H9 (cell line): Measurements from ENCODE around the gene RNF39. TPM values are rescaled to one million over a fixed set of nuclear protein-coding genes. Genes with fewer than 3 reads are reported as not detected.

ENCODE experiments used
- DNase-seq: peaks from one replicate; pipeline ENCODE4 v3.0.0-alpha.2; 2017
- H2AFZ ChIP-seq: one replicate; pipeline ENCODE4 v1.6.1; 2013; ENCODE audit warnings: mild to moderate bottlenecking, low read length, control low read depth, moderate library complexity
- H2AK5ac ChIP-seq: 2 replicates; pipeline ENCODE4 v1.6.1; 2013; ENCODE audit warnings: low read length, control low read depth, mixed read lengths; ENCODE audit not compliant: insufficient read length
- H2BK120ac ChIP-seq: one replicate; pipeline ENCODE4 v1.6.1; 2013; ENCODE audit warnings: low read depth, mild to moderate bottlenecking, low read length, control low read depth, inconsistent platforms; ENCODE audit not compliant: poor library complexity, severe bottlenecking
- H2BK12ac ChIP-seq: 2 replicates; pipeline ENCODE4 v1.6.1; 2013; ENCODE audit warnings: low read length, control low read depth, mixed read lengths, low read depth; ENCODE audit not compliant: insufficient read length
- H2BK15ac ChIP-seq: 2 replicates; pipeline ENCODE4 v1.6.1; 2013; ENCODE audit warnings: low read depth, low read length, control low read depth
- H2BK20ac ChIP-seq: one replicate; pipeline ENCODE4 v1.6.1; 2013; ENCODE audit warnings: low read depth, mild to moderate bottlenecking, low read length, control low read depth, inconsistent platforms; ENCODE audit not compliant: poor library complexity, severe bottlenecking
- H2BK5ac ChIP-seq: 2 replicates; pipeline ENCODE4 v1.6.1; 2013; ENCODE audit warnings: low read length, control low read depth, mixed read lengths; ENCODE audit not compliant: insufficient read length
- H3K14ac ChIP-seq: 2 replicates; pipeline ENCODE4 v1.6.1; 2013; ENCODE audit warnings: low read length, control low read depth; ENCODE audit not compliant: insufficient read depth
- H3K18ac ChIP-seq: 2 replicates; pipeline ENCODE4 v1.6.1; 2013; ENCODE audit warnings: low read depth, mild to moderate bottlenecking, mixed read lengths, low read length, control low read depth; ENCODE audit not compliant: insufficient read length
- H3K23ac ChIP-seq: 2 replicates; pipeline ENCODE4 v1.6.1; 2013; ENCODE audit warnings: low read length, control low read depth, mixed read lengths, low read depth; ENCODE audit not compliant: insufficient read length
- H3K23me2 ChIP-seq: 2 replicates; pipeline ENCODE4 v1.6.1; 2013; ENCODE audit warnings: low read depth, mild to moderate bottlenecking, mixed read lengths, low read length, control low read depth; ENCODE audit not compliant: insufficient read length, poor library complexity, severe bottlenecking
- H3K27ac ChIP-seq: 2 replicates; pipeline ENCODE4 v1.5.1; 2013; ENCODE audit warnings: low read length, control low read depth, mixed read lengths, low read depth; ENCODE audit not compliant: insufficient read length
- H3K27me3 ChIP-seq: 2 replicates; pipeline ENCODE4 v1.6.1; 2013; ENCODE audit warnings: low read length, control low read depth, inconsistent platforms; ENCODE audit not compliant: insufficient read depth
- H3K4ac ChIP-seq: 2 replicates; pipeline ENCODE4 v1.6.1; 2013; ENCODE audit warnings: low read depth, mild to moderate bottlenecking, control low read depth, inconsistent platforms, low read length, moderate library complexity
- H3K4me1 ChIP-seq: 2 replicates; pipeline ENCODE4 v1.6.1; 2013; ENCODE audit warnings: low read length, control low read depth, inconsistent platforms; ENCODE audit not compliant: insufficient read depth
- H3K4me2 ChIP-seq: 2 replicates; pipeline ENCODE4 v1.6.1; 2013; ENCODE audit warnings: low read length, control low read depth, mixed read lengths; ENCODE audit not compliant: insufficient read length, insufficient read depth
- H3K56ac ChIP-seq: 2 replicates; pipeline ENCODE4 v1.6.1; 2013; ENCODE audit warnings: low read depth, mild to moderate bottlenecking, mixed read lengths, low read length, control low read depth; ENCODE audit not compliant: insufficient read length
- H3K79me1 ChIP-seq: 2 replicates; pipeline ENCODE4 v1.6.1; 2013; ENCODE audit warnings: low read depth, mild to moderate bottlenecking, moderate library complexity, low read length, control low read depth, inconsistent platforms; ENCODE audit not compliant: insufficient read depth, poor library complexity, severe bottlenecking
- H3K79me2 ChIP-seq: 2 replicates; pipeline ENCODE4 v1.6.1; 2013; ENCODE audit warnings: low read length, control low read depth, inconsistent platforms; ENCODE audit not compliant: insufficient read depth
- H3K9ac ChIP-seq: 2 replicates; pipeline ENCODE4 v1.6.1; 2013; ENCODE audit warnings: low read length, control low read depth, mixed read lengths; ENCODE audit not compliant: insufficient read length; ENCODE audit errors: extremely low read depth
- H3K9me3 ChIP-seq: one replicate; pipeline ENCODE4 v1.6.1; 2013; ENCODE audit warnings: low read depth, low read length, inconsistent platforms; ENCODE audit not compliant: control insufficient read depth
- H3T11ph ChIP-seq: one replicate; pipeline ENCODE4 v1.6.1; 2013; ENCODE audit warnings: mild to moderate bottlenecking, low read length, control low read depth, inconsistent platforms
- H4K20me1 ChIP-seq: one replicate; pipeline ENCODE4 v1.6.1; 2013; ENCODE audit not compliant: control insufficient read depth, insufficient read length, insufficient read depth
- H4K5ac ChIP-seq: 2 replicates; pipeline ENCODE4 v1.6.1; 2013; ENCODE audit warnings: low read depth, mild to moderate bottlenecking, mixed read lengths, low read length, control low read depth; ENCODE audit not compliant: insufficient read length
- H4K8ac ChIP-seq: replicated peaks from 2 replicates; pipeline ENCODE4 v1.6.1; 2013; ENCODE audit warnings: low read length, control low read depth, mixed read lengths, low read depth; ENCODE audit not compliant: insufficient read length
- H4K91ac ChIP-seq: 2 replicates; pipeline ENCODE4 v1.6.1; 2013; ENCODE audit warnings: low read depth, mild to moderate bottlenecking, moderate library complexity, mixed read lengths, low read length, control low read depth; ENCODE audit not compliant: insufficient read length
- H3K27ac Mint-ChIP-seq, 3 experiments: 2 replicates in 2 of 3; 3 replicates in 1 of 3; pipeline ENCODE4 v1.8.0; 2020 to 2021; ENCODE audit warnings: mixed read lengths in 3 of 3, mild to moderate bottlenecking in 1 of 3, moderate library complexity in 1 of 3
- H3K27me3 Mint-ChIP-seq: 2 replicates; pipeline ENCODE4 v1.8.0; 2021; ENCODE audit warnings: low read depth, mild to moderate bottlenecking, moderate library complexity, mixed read lengths
- H3K36me3 Mint-ChIP-seq, 3 experiments: 2 replicates in 2 of 3; 3 replicates in 1 of 3; pipeline ENCODE4 v1.8.0; 2020 to 2021; ENCODE audit warnings: low read depth in 3 of 3, mixed read lengths in 3 of 3; ENCODE audit not compliant: insufficient read depth in 1 of 3
- H3K4me1 Mint-ChIP-seq, 2 experiments: 2 replicates each; pipeline ENCODE4 v1.8.0; 2020; ENCODE audit warnings: mixed read lengths in 2 of 2
- H3K4me3 Mint-ChIP-seq, 2 experiments: 2 replicates in 1 of 2; 3 replicates in 1 of 2; pipeline ENCODE4 v1.8.0; 2020 to 2021; ENCODE audit warnings: mild to moderate bottlenecking in 2 of 2, mixed read lengths in 2 of 2, moderate library complexity in 1 of 2
- H3K9me3 Mint-ChIP-seq, 2 experiments: 2 replicates in 1 of 2; 3 replicates in 1 of 2; pipeline ENCODE4 v1.8.0; 2020; ENCODE audit warnings: mild to moderate bottlenecking in 2 of 2, mixed read lengths in 2 of 2, moderate library complexity in 1 of 2
- WGBS: extraction: QIAGEN DNeasy Blood & Tissue Kit; methylation state at CpG from one replicate; pipeline ENCODE4 v1.1.7; 2013; ENCODE audit warnings: missing lambda C conversion rate, low lambda C conversion rate, mixed read lengths; ENCODE audit not compliant: insufficient read length; ENCODE audit errors: extremely low coverage; 5-methylcytosine and 5-hydroxymethylcytosine counted together
- total RNA-seq: library from RNA; stranded (reverse); gene quantifications from 2 replicates; pipeline ENCODE4 v1.2.1, GENCODE V29; 2021
- TF ChIP-seq, protein P1 (sequence below): fragments of 200-600 bp; sonication (generic); conservative IDR thresholded peaks from 3 replicates; pipeline ENCODE4 v1.8.0; 2021; ENCODE audit warnings: antibody characterized with exemption, mild to moderate bottlenecking

RNF39 gene
- total RNA-seq, 1 experiment from 2014 or later, result 0.26 TPM

DNA sequence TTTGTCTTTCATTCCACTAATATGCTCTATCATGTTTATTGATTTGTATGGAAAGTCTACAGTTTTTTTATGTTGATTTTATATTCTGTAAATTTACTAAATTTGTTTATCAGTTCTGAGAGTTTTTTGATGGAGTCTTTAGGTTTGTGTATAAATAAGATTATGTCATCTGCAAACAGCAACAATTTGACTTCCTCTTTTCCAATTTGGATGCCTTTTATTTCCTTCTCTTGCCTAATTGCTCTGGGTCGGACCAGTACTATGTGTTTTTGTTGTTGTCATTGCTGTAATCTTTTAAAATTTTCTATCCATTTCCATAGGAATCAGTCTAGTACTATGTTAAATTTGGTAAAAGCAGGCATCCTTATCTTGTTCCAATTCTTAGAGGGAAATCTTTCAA lies 46.0 kb downstream of the RNF39 start:
- no peak overlapping the region for H3K56ac ChIP-seq
- WGBS, result no CpG with 5 or more reads among the region's 1 CpG
- H2BK15ac ChIP-seq, result no peak overlapping the region
- H2BK12ac ChIP-seq, result no peak overlapping the region
- no peak overlapping the region for H4K91ac ChIP-seq
- no peak overlapping the region for H4K5ac ChIP-seq
- no peak overlapping the region for H3K4me2 ChIP-seq
- no peak overlapping the region for H3T11ph ChIP-seq
- no peak overlapping the region for H3K23ac ChIP-seq
- no peaks in the 10 kb centered on the region for H3K27me3 ChIP-seq
- H3K36me3 Mint-ChIP-seq, result no peaks in the 10 kb centered on the region; a peak in 1 of 7 replicates
- no peak overlapping the region for H3K27ac ChIP-seq
- H3K79me2 ChIP-seq, result no peaks in the 10 kb centered on the region
- H2BK20ac ChIP-seq, result no peak overlapping the region
- H3K9me3 Mint-ChIP-seq, result no peaks in the 10 kb centered on the region
- no peak overlapping the region for H3K4me3 Mint-ChIP-seq
- H3K27ac Mint-ChIP-seq, result no peak overlapping the region
- H3K9me3 ChIP-seq, result no peaks in the 10 kb centered on the region
- H2AK5ac ChIP-seq, result no peak overlapping the region
- H4K8ac ChIP-seq, result no peak overlapping the region
- no peak for DNase-seq
- H4K20me1 ChIP-seq, result no peaks in the 10 kb centered on the region
- H3K4me1 Mint-ChIP-seq, result no peaks in the 10 kb centered on the region
- H3K9ac ChIP-seq, result no peak overlapping the region
- no peaks in the 10 kb centered on the region for H3K79me1 ChIP-seq
- H3K27me3 Mint-ChIP-seq, result no peaks in the 10 kb centered on the region
- no peaks in the 10 kb centered on the region for H3K23me2 ChIP-seq
- H3K14ac ChIP-seq, result no peak overlapping the region
- no peaks in the 10 kb centered on the region for H3K4me1 ChIP-seq
- H3K18ac ChIP-seq, result no peak overlapping the region
- H2BK5ac ChIP-seq, result no peak overlapping the region
- no peak overlapping the region for H2AFZ ChIP-seq
- TF ChIP-seq, protein P1, sequence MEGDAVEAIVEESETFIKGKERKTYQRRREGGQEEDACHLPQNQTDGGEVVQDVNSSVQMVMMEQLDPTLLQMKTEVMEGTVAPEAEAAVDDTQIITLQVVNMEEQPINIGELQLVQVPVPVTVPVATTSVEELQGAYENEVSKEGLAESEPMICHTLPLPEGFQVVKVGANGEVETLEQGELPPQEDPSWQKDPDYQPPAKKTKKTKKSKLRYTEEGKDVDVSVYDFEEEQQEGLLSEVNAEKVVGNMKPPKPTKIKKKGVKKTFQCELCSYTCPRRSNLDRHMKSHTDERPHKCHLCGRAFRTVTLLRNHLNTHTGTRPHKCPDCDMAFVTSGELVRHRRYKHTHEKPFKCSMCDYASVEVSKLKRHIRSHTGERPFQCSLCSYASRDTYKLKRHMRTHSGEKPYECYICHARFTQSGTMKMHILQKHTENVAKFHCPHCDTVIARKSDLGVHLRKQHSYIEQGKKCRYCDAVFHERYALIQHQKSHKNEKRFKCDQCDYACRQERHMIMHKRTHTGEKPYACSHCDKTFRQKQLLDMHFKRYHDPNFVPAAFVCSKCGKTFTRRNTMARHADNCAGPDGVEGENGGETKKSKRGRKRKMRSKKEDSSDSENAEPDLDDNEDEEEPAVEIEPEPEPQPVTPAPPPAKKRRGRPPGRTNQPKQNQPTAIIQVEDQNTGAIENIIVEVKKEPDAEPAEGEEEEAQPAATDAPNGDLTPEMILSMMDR, result no peak
- H2BK120ac ChIP-seq, result no peak overlapping the region
- H3K4ac ChIP-seq, result no peak overlapping the region
